Common myeloid progenitor, CD34-positive (primary cell): ENCODE data around the gene HTR3B. TPM values are rescaled to one million over a fixed set of nuclear protein-coding genes. Genes with fewer than 3 reads are reported as not detected.

Source experiments
- CTCF ChIA-PET: fragments of 350-600 bp; sonication (Branson Sonifier 250); formaldehyde crosslinking; loops from one replicate; lab custom pipeline; 2021; ENCODE audit warnings: antibody characterized with exemption; lab: Charles Lee
- POLR2A ChIA-PET: fragments of 350-600 bp; sonication (Branson Sonifier 250); formaldehyde crosslinking; loops from one replicate; lab custom pipeline; 2021; ENCODE audit warnings: antibody characterized with exemption; lab: Charles Lee
- DNase-seq, 3 donors: peaks; one replicate each; pipeline versions ENCODE4 v3.0.0 to v3.0.0-alpha.2; 2013
- H3K27ac ChIP-seq, 2 experiments: 1 replicate in 1 of 2; 2 replicates in 1 of 2; pipeline ENCODE4 v1.7.0; 2013; ENCODE audit warnings: inconsistent platforms in 2 of 2, low read length in 2 of 2, mild to moderate bottlenecking in 2 of 2, low read depth in 1 of 2, moderate library complexity in 1 of 2; ENCODE audit not compliant: severe bottlenecking in 2 of 2, insufficient read depth in 1 of 2, poor library complexity in 1 of 2
- H3K27me3 ChIP-seq, 5 experiments: replicated peaks in 2 of 5; 1 replicate in 3 of 5; 2 replicates in 2 of 5; pipeline versions ENCODE4 v1.6.1 to v1.7.0; 2013; ENCODE audit warnings: low read length in 4 of 5, mild to moderate bottlenecking in 2 of 5, moderate library complexity in 2 of 5, inconsistent platforms in 1 of 5; ENCODE audit not compliant: insufficient read depth in 5 of 5, control insufficient read depth in 4 of 5
- H3K36me3 ChIP-seq, 4 experiments: 1 replicate in 2 of 4; 2 replicates in 2 of 4; pipeline versions ENCODE4 v1.6.1 to v1.7.0; 2013; ENCODE audit warnings: low read length in 3 of 4, control low read depth in 1 of 4, mild to moderate bottlenecking in 1 of 4; ENCODE audit not compliant: control insufficient read depth in 4 of 4, insufficient read depth in 4 of 4
- H3K4me1 ChIP-seq, 4 experiments: 1 replicate in 3 of 4; 2 replicates in 1 of 4; pipeline versions ENCODE4 v1.6.1 to v1.7.1; 2013; ENCODE audit warnings: low read length in 3 of 4, mild to moderate bottlenecking in 3 of 4, control low read depth in 1 of 4, inconsistent platforms in 1 of 4, moderate library complexity in 1 of 4; ENCODE audit not compliant: control insufficient read depth in 4 of 4, insufficient read depth in 4 of 4; ENCODE audit errors: control extremely low read depth in 1 of 4
- H3K4me3 ChIP-seq, 7 experiments: 1 replicate in 4 of 7; 2 replicates in 3 of 7; pipeline versions ENCODE4 v1.5.1 to v1.7.0; 2013; ENCODE audit warnings: mild to moderate bottlenecking in 7 of 7, low read length in 6 of 7, moderate library complexity in 6 of 7, inconsistent platforms in 2 of 7, low read depth in 2 of 7, control low read depth in 1 of 7; ENCODE audit not compliant: insufficient read depth in 4 of 7, control insufficient read depth in 1 of 7; ENCODE audit errors: extremely low read depth in 1 of 7
- H3K9me3 ChIP-seq, 5 experiments: 1 replicate in 4 of 5; 2 replicates in 1 of 5; pipeline versions ENCODE4 v1.6.1 to v1.7.1; 2013; ENCODE audit warnings: low read length in 4 of 5, mild to moderate bottlenecking in 2 of 5, inconsistent platforms in 1 of 5, low read depth in 1 of 5, moderate library complexity in 1 of 5; ENCODE audit not compliant: control insufficient read depth in 4 of 5, insufficient read depth in 2 of 5; ENCODE audit errors: control extremely low read depth in 1 of 5
- WGBS: methylation state at CpG from one replicate; pipeline ENCODE4 v1.1.5; 2013; ENCODE audit not compliant: insufficient coverage; 5-methylcytosine and 5-hydroxymethylcytosine counted together
- polyA plus RNA-seq: library from polyadenylated mRNA; unstranded; fragments of 120-200 nt; gene quantifications from one replicate; pipeline ENCODE4 v1.2.1, GENCODE V29; 2013

Gene HTR3B, protein sequence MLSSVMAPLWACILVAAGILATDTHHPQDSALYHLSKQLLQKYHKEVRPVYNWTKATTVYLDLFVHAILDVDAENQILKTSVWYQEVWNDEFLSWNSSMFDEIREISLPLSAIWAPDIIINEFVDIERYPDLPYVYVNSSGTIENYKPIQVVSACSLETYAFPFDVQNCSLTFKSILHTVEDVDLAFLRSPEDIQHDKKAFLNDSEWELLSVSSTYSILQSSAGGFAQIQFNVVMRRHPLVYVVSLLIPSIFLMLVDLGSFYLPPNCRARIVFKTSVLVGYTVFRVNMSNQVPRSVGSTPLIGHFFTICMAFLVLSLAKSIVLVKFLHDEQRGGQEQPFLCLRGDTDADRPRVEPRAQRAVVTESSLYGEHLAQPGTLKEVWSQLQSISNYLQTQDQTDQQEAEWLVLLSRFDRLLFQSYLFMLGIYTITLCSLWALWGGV
- polyA plus RNA-seq: not detected

DNA sequence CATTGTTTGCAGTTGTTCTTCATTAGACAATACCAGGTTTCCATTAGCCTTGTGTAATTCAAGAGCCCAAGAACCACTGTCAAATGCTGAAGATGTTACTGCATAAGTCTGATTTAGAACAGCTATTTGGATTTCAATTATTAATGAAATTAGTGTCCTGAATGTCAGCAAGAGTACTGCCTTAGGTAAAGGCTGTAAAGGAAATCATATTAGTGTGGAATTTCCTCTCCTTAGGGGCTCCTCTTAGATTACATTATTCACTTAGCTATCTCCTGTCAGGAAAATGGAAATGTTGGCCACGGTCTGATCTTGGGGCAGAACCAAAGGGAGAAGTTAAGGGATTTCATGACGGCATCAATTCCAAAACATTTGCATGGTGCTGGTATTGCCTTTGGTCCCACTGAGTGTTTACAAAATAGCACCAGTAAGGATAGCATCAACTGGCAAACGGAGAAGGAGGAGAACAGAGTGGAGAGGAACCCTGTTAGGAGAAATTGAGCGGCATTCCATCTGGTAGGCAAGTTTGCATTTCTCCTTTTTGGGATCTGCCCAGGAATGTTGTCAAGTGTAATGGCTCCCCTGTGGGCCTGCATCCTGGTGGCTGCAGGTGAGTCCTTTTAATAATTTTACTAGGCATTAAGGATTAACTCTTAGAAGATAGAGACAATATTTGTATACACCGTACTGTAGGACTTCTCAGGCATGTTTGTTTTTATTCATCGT is at the start of gene HTR3B:
Gene HTR3B, plus strand, starts transcription at position 418 of the 723 bp plus-strand sequence. Its CDS starts 138 bp downstream, at position 556.
- H3K36me3 ChIP-seq: no peaks in the 10 kb centered on the region
- no peak within 1 kb of the TSS for H3K27ac ChIP-seq
- WGBS: 89% methylated on average over 6 of the region's 6 CpGs
- no peaks in the 10 kb centered on the region for H3K4me1 ChIP-seq
- ChIA-PET CTCF (interaction anchor here (1.5 to 9.8 kb wide), 3 partner anchors 8 to 358 kb away, joined by 4 to 55 read pairs (median 7); no protein-coding TSS in a partner anchor), POLR2A (no interaction called here)
- DNase-seq: no peak
- peaks cover 2 to 8% (median 5%) of the 10 kb centered on the region in 5 experiments for H3K27me3 ChIP-seq
- no peaks in the 10 kb centered on the region for H3K9me3 ChIP-seq
- no peak within 1 kb of the TSS for H3K4me3 ChIP-seq

DNA sequence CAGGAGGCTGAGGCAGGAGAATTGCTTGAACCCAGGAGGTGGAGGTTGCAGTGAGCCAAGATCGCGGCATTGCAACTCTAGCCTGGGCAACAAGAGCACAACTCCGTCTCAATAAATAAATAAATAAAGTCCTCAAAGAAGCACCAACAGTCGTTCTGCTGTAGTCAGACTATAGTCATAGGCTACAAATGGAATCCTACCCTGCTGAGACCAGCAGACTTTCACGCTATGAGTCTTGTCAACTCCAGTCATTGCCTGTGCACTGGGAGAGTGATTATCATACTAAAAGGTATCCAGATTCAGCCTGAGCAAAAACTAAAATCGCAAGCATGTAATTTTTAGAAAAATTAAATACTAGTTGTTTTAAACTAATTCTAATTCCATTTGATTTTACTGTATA is 48.8 kb upstream of the HTR3B start:
- 100% methylated on average over 1 of the region's 6 CpGs for WGBS
- H3K9me3 ChIP-seq: no peaks in the 10 kb centered on the region
- no peaks in the 10 kb centered on the region for H3K27me3 ChIP-seq
- no peak for DNase-seq
- no peak overlapping the region for H3K27ac ChIP-seq
- H3K36me3 ChIP-seq: peaks cover 0 to 13% (median 2%) of the 10 kb centered on the region in 4 experiments
- ChIA-PET CTCF (interaction anchor here (1.1 kb wide), 1 partner anchor 19 kb away, joined by 3 read pairs; no protein-coding TSS in a partner anchor), POLR2A (no interaction called here)
- no peak overlapping the region for H3K4me3 ChIP-seq
- H3K4me1 ChIP-seq: peaks cover 0 to 9% (median 8%) of the 10 kb centered on the region in 4 experiments

DNA sequence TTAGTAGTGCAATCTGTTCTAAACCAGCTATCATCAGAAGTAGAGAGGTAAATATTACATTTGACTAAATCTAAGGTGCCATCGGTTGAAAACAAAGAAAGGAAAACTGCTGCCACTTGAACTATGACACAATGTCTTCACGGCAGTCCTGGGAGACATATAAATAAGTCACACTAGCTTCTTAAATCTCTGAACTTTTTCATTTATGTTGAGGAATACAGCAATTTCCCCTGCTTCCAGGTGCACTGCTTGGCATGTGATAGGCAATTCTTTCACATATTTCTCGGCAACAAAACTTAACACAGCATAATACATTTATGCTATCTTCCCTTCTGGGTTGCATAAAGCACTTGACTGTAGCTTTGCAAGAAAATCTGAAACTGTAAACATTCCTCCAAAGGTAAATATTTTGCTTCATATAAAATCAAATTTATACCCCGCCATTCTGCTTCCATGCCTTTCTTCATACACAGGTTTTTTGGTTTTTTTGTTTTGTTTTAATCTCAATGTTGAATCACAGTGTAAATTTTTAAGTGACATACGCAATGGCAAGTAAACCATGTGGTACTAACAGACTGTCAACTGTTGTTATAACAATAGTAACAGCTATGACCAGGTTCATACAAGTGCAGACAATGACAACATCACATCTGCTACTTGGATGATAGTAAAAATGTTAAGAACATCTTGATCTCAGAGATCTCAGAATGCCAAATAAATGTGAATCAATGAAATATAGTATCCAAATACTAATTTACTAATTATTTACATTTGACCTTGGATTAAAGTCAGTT is 47.4 kb upstream of the HTR3B start:
- H3K27ac ChIP-seq: no peak overlapping the region
- DNase-seq: no peak
- WGBS: 94% methylated on average over 2 of the region's 5 CpGs
- no peaks in the 10 kb centered on the region for H3K9me3 ChIP-seq
- peaks cover 0 to 7% (median 0%) of the 10 kb centered on the region in 4 experiments for H3K36me3 ChIP-seq
- ChIA-PET POLR2A (no interaction called here), CTCF (no interaction called here)
- H3K27me3 ChIP-seq: no peaks in the 10 kb centered on the region
- H3K4me1 ChIP-seq: peaks cover 0 to 9% (median 8%) of the 10 kb centered on the region in 4 experiments
- no peak overlapping the region for H3K4me3 ChIP-seq

DNA sequence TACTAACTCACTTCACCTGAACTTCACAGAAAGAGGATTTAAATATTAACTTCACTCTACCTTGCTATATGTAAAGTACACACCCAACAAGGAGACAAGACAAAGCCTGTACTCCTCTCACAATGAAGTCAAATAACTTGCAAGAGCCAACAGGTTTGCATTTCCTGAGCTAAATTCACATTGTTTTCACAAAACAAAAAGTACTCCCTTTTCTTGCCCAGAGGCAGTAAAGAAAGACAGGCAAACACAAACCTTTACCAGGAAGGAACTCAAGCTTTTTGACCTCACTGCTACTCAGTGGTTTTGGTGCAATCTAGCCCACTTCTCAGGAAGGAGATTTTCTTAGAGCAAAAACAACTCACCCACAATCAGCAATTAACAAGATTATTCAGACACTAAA is 44.9 kb upstream of the HTR3B start:
- Histone ChIP-seq H3K4me1 (peaks cover 0 to 9% (median 8%) of the 10 kb centered on the region in 4 experiments), H3K9me3 (no peaks in the 10 kb centered on the region), H3K27ac (no peak overlapping the region), H3K36me3 (no peaks in the 10 kb centered on the region), H3K4me3 (peak overlapping the region in 1 of 7 experiments; percentile 37), H3K27me3 (no peaks in the 10 kb centered on the region)
- ChIA-PET CTCF (no interaction called here), POLR2A (no interaction called here)
- peak in 1 of 3 donors; percentile 7 for DNase-seq

DNA sequence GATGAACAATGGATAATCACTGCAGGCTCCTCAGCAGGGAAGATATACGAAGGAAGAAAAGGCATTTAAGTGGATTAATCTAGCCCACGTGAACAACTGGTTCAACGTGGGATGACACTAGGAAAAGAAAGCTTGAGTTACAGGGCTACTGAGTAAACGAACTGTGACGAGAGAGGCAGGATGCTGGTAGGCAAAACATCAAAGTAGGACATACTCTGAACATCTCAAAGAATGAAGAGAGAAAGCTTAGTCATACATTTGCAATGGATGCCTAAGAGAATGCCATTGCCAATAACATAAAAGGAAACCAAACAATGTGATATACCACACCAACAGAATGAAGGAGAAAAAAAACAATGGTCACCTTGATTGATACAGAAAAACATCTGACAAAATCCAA is 42.2 kb upstream of the HTR3B start:
- CTCF ChIA-PET: interaction anchor here (1.3 kb wide), 1 partner anchor 61 kb away, joined by 3 read pairs; no protein-coding TSS in a partner anchor
- Histone ChIP-seq H3K27ac (no peak overlapping the region), H3K27me3 (no peaks in the 10 kb centered on the region), H3K36me3 (peaks cover 0 to 4% (median 1%) of the 10 kb centered on the region in 4 experiments), H3K4me3 (no peak overlapping the region), H3K9me3 (no peaks in the 10 kb centered on the region), H3K4me1 (peaks cover 0 to 9% (median 8%) of the 10 kb centered on the region in 4 experiments)
- POLR2A ChIA-PET: no interaction called here
- 100% methylated on average over 5 of the region's 5 CpGs for WGBS
- no peak for DNase-seq

DNA sequence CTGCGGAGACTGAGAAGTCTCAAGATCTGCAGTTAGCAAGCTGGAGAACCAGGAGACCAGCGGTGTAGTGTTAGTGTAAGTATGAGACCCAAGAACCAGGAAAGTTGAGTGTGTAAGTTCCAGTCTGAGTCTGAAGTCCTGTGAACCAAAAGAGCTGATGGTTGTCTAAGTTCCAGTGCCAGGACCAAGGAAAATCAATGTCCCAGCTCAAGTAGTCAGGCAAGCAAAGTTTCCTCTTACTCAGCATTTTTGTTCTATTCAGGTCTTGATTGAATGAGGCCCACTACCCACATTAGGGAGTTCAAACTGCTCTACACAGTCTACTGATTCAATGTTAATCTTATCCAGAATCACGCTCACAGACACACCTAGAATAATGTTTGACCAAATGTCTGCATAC is 40.2 kb upstream of the HTR3B start:
- CTCF ChIA-PET: no interaction called here
- peaks cover 0 to 4% (median 1%) of the 10 kb centered on the region in 4 experiments for H3K36me3 ChIP-seq
- no peak overlapping the region for H3K27ac ChIP-seq
- H3K4me1 ChIP-seq: peaks cover 0 to 9% (median 6%) of the 10 kb centered on the region in 4 experiments
- no peak overlapping the region for H3K4me3 ChIP-seq
- no peaks in the 10 kb centered on the region for H3K9me3 ChIP-seq
- no peak for DNase-seq
- POLR2A ChIA-PET: no interaction called here
- H3K27me3 ChIP-seq: no peaks in the 10 kb centered on the region
- WGBS: 100% methylated on average over 3 of the region's 3 CpGs
